SK-N-SH (cell line): Measurements from ENCODE around the gene LEPROT.

Source experiments
- CHD2 ChIP-seq: fragments of 150-350 bp; IDR thresholded peaks from 2 replicates; pipeline ENCODE4 v1.6.1; 2018; ENCODE audit warnings: low read length; ENCODE audit not compliant: partially characterized antibody
- EZH2phosphoT487 ChIP-seq: fragments of 200-600 bp; sonication (generic); IDR thresholded peaks from 2 replicates; pipeline ENCODE4 v1.6.1; 2017; ENCODE audit warnings: low read depth, mixed run types, mild to moderate bottlenecking, antibody characterized with exemption, moderate library complexity, borderline replicate concordance
- FOXM1 ChIP-seq: IDR thresholded peaks from 2 replicates; pipeline ENCODE4 v1.4.0; 2012; ENCODE audit warnings: low read depth, mild to moderate bottlenecking
- GABPA ChIP-seq: IDR thresholded peaks from 2 replicates; pipeline ENCODE4 v1.4.0; 2012; ENCODE audit warnings: low read depth, mild to moderate bottlenecking
- JUND ChIP-seq: IDR thresholded peaks from 2 replicates; pipeline ENCODE4 v1.4.0; 2012
- RAD21 ChIP-seq: IDR thresholded peaks from 2 replicates; pipeline ENCODE4 v1.6.1; 2012; ENCODE audit warnings: mild to moderate bottlenecking, low read length
- REST ChIP-seq: IDR thresholded peaks from 2 replicates; pipeline ENCODE4 v1.6.1; 2012; ENCODE audit warnings: mild to moderate bottlenecking, low read depth, low read length, moderate library complexity
- RFX5 ChIP-seq: IDR thresholded peaks from 2 replicates; pipeline ENCODE4 v1.6.1; 2012; ENCODE audit warnings: mild to moderate bottlenecking, improper control_type of control experiment, low read length
- TAF1 ChIP-seq: IDR thresholded peaks from 2 replicates; pipeline ENCODE4 v1.6.1; 2012; ENCODE audit warnings: low read depth, mild to moderate bottlenecking, low read length, moderate library complexity, borderline replicate concordance
- TCF12 ChIP-seq: IDR thresholded peaks from 2 replicates; pipeline ENCODE4 v1.4.0; 2012
- USF1 ChIP-seq: IDR thresholded peaks from 2 replicates; pipeline ENCODE4 v1.4.0; 2012; ENCODE audit warnings: low read depth, borderline replicate concordance
- YY1 ChIP-seq: IDR thresholded peaks from 2 replicates; pipeline ENCODE4 v1.4.0; 2012; ENCODE audit warnings: low read depth, mild to moderate bottlenecking
- TF ChIP-seq, protein P1 (sequence below): fragments of 200-600 bp; sonication (generic); IDR thresholded peaks from 2 replicates; pipeline ENCODE4 v1.6.1; 2017; ENCODE audit warnings: antibody characterized with exemption, mild to moderate bottlenecking, moderate library complexity
- TF ChIP-seq, protein P2 (sequence below): IDR thresholded peaks from 2 replicates; pipeline ENCODE4; 2012

- TF ChIP-seq REST, result no peak
- TF ChIP-seq, protein P1, sequence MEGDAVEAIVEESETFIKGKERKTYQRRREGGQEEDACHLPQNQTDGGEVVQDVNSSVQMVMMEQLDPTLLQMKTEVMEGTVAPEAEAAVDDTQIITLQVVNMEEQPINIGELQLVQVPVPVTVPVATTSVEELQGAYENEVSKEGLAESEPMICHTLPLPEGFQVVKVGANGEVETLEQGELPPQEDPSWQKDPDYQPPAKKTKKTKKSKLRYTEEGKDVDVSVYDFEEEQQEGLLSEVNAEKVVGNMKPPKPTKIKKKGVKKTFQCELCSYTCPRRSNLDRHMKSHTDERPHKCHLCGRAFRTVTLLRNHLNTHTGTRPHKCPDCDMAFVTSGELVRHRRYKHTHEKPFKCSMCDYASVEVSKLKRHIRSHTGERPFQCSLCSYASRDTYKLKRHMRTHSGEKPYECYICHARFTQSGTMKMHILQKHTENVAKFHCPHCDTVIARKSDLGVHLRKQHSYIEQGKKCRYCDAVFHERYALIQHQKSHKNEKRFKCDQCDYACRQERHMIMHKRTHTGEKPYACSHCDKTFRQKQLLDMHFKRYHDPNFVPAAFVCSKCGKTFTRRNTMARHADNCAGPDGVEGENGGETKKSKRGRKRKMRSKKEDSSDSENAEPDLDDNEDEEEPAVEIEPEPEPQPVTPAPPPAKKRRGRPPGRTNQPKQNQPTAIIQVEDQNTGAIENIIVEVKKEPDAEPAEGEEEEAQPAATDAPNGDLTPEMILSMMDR, result no peak
- TF ChIP-seq JUND, result no peak
- TF ChIP-seq YY1, result no peak
- TF ChIP-seq FOXM1, result no peak
- TF ChIP-seq, protein P2, sequence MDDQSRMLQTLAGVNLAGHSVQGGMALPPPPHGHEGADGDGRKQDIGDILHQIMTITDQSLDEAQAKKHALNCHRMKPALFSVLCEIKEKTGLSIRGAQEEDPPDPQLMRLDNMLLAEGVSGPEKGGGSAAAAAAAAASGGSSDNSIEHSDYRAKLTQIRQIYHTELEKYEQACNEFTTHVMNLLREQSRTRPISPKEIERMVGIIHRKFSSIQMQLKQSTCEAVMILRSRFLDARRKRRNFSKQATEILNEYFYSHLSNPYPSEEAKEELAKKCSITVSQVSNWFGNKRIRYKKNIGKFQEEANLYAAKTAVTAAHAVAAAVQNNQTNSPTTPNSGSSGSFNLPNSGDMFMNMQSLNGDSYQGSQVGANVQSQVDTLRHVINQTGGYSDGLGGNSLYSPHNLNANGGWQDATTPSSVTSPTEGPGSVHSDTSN, result no peak
- no peak for TF ChIP-seq USF1
- TF ChIP-seq RFX5, result no peak
- no peak for TF ChIP-seq EZH2phosphoT487
- TF ChIP-seq RAD21, result no peak
- no peak for TF ChIP-seq GABPA
- TF ChIP-seq TCF12, result no peak
- TF ChIP-seq TAF1, result no peak
- TF ChIP-seq CHD2, result no peak
Observed at GRCh38 chr1:65469126-65469888, 48.8 kb downstream of the LEPROT start.
